ENCODE data around the gene PLIN5. TPM values are rescaled to one million over a fixed set of nuclear protein-coding genes. Genes with fewer than 3 reads are reported as not detected.
A peak's percentile ranks its signal among the peaks of the same experiment; 100 is the strongest.

Gene PLIN5
- total and polyA plus RNA-seq, 4 experiments from 2014 or later, result 0.28 to 2.2 (median 1.4) TPM; not detected in 1

DNA sequence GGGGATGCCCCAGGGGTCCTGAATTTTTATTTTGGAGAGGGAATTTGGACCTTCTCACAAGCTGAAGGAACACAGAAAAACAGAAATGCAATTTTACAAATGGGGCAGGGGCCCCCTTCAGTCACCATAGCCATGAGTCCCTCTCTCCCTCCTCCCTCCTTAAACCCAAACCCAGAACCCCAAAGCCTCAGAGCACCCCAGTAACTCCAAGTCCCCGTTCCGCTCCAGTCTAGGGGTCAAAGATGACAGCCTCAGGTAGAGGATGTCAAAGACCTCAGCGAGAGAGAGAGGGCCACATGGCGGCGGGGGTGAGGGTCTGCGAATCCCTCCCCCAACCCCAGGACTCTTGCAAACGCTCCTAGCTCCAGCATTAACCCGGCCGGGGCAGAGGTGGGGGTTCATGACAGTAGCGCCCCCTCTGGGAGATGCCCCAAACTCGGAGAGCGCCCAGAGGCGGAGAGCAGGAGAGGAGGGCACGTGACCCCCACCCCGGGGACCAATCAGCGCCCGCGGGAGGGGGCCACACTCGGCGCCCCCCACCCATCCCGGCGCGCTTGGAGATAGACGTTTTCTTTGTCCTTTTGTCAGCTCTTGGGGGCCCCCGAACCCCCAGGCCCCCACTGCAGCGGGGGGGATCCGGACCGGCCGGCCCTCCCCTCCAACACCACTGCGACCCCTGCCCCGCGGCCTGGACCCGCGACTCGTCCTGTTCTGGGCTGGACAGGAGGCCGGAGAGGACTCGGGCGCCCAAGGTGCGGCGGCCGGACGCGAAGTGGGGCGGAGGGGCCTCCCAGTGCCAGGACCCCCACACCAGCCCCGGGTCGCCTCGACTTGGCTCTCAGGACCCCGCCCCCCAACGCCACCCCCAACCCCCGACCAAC lies 45.2 kb upstream of the PLIN5 start:
- Mint-ChIP-seq H3K4me1 (peaks cover 5 to 12% (median 8%) of the 10 kb centered on the region in 4 donors), H3K4me3 (no peak overlapping the region), H3K36me3 (no peaks in the 10 kb centered on the region), H3K27ac (no peak overlapping the region), H3K27me3 (peaks cover 36 to 44% of the 10 kb centered on the region in 2 donors), H3K9me3 (no peaks in the 10 kb centered on the region)
- intact Hi-C loops (cut with micrococcal nuclease), result no loop called here
- Histone ChIP-seq H3K4me3 (ENCODE audit: low read length in 2 of 2) (no peak overlapping the region), H3K9me3 (ENCODE audit: control insufficient read depth in 1 of 2, low read length in 2 of 2) (no peaks in the 10 kb centered on the region), H3K4me1 (ENCODE audit: insufficient read depth, low read length) (peaks cover 11% of the 10 kb centered on the region), H3K27me3 (ENCODE audit: insufficient read depth, low read length) (peaks cover 10% of the 10 kb centered on the region), H3K36me3 (ENCODE audit: insufficient read depth, low read length) (no peaks in the 10 kb centered on the region), H3K27ac (ENCODE audit: low read depth, low read length) (no peak overlapping the region)
- ChIA-PET POLR2A (ENCODE audit: partially characterized antibody) (no interaction called here), CTCF (ENCODE audit: partially characterized antibody) (interaction anchor here (1.0 kb wide), 1 partner anchor 13 kb away, joined by 3 read pairs; no protein-coding TSS in a partner anchor)
- DNase-seq, result no peak

GRCh38 chr19:4579389-4579788 lies 44.4 kb upstream of the PLIN5 start:
- no peak overlapping the region for H3K4me3 Mint-ChIP-seq
- peaks cover 3 to 9% (median 7%) of the 10 kb centered on the region in 4 donors for H3K4me1 Mint-ChIP-seq
- peak overlapping the region in 1 of 7 donors; percentile 36 for H3K27ac Mint-ChIP-seq
- no peak for DNase-seq
- H3K9me3 ChIP-seq (ENCODE audit: control insufficient read depth in 1 of 2, low read length in 2 of 2), result no peaks in the 10 kb centered on the region
- H3K27me3 Mint-ChIP-seq, result peaks cover 32 to 40% of the 10 kb centered on the region in 2 donors
- H3K36me3 Mint-ChIP-seq, result no peaks in the 10 kb centered on the region
- POLR2A ChIA-PET (ENCODE audit: partially characterized antibody), result no interaction called here
- no peaks in the 10 kb centered on the region for H3K36me3 ChIP-seq (ENCODE audit: insufficient read depth, low read length)
- no peak overlapping the region for H3K4me3 ChIP-seq (ENCODE audit: low read length in 2 of 2)
- intact Hi-C loops (cut with micrococcal nuclease), result loop anchor here (5.0 kb wide), 1 partner anchor 213 kb away; the partner anchor contains the start of gene FEM1A
- no peak overlapping the region for H3K27ac ChIP-seq (ENCODE audit: low read depth, low read length)
- H3K4me1 ChIP-seq (ENCODE audit: insufficient read depth, low read length), result peaks cover 5% of the 10 kb centered on the region
- CTCF ChIA-PET (ENCODE audit: partially characterized antibody), result interaction anchor here (1.0 to 1.2 kb wide), 2 partner anchors 14 to 57 kb away, joined by 3 to 5 read pairs; no protein-coding TSS in a partner anchor
- H3K9me3 Mint-ChIP-seq, result no peaks in the 10 kb centered on the region
- peaks cover 5% of the 10 kb centered on the region for H3K27me3 ChIP-seq (ENCODE audit: insufficient read depth, low read length)

DNA sequence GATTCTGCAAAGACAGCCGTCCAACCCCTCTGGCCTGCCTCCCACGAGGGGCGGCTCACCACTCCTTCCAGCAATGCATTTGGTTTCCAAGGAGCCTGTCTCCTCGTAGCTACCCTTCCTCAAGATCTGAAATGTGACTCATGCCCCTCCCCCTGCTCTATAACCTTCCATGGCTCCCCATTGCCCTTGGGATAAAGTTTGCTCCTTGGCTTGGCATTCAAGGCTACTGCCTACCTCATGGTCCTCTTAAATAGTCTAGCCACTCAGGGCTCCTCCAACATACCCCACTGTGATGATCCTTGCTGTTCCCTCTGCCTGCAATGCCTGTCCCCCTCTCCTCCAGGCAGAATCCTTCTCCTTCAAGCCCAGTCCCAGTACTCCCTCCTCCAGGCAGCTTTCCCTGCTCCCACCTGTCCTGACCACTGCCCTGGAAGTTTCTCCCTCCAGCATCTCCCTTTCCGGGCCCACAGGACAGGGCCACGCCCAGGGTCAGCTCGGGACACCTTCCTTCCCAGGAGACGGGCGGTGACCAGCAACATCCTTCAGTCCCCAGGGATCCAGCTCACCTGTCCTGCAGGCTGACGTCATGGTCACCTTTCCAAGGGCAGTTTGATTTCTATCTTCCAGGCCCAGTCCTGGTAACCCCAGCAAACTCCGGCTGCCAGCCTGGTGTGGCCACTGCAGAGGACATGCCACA lies 43.7 kb upstream of the PLIN5 start:
- H3K27me3 Mint-ChIP-seq, result peaks cover 32 to 41% of the 10 kb centered on the region in 2 donors
- no peaks in the 10 kb centered on the region for H3K36me3 ChIP-seq (ENCODE audit: insufficient read depth, low read length)
- DNase-seq, result no peak
- H3K27me3 ChIP-seq (ENCODE audit: insufficient read depth, low read length), result peaks cover 5% of the 10 kb centered on the region
- intact Hi-C loops (cut with micrococcal nuclease), result loop anchor here (5.0 kb wide), 1 partner anchor 214 kb away; the partner anchor contains the start of gene FEM1A
- H3K4me1 Mint-ChIP-seq, result peaks cover 3 to 9% (median 7%) of the 10 kb centered on the region in 4 donors
- no peak overlapping the region for H3K27ac Mint-ChIP-seq
- no peaks in the 10 kb centered on the region for H3K4me1 ChIP-seq (ENCODE audit: insufficient read depth, low read length)
- H3K27ac ChIP-seq (ENCODE audit: low read depth, low read length), result no peak overlapping the region
- H3K4me3 Mint-ChIP-seq, result no peak overlapping the region
- no peaks in the 10 kb centered on the region for H3K9me3 Mint-ChIP-seq
- no peak overlapping the region for H3K4me3 ChIP-seq (ENCODE audit: low read length in 2 of 2)
- no peaks in the 10 kb centered on the region for H3K36me3 Mint-ChIP-seq
- POLR2A ChIA-PET (ENCODE audit: partially characterized antibody), result no interaction called here
- CTCF ChIA-PET (ENCODE audit: partially characterized antibody), result interaction anchor here (1.2 kb wide), 1 partner anchor 58 kb away, joined by 5 read pairs; no protein-coding TSS in a partner anchor
- H3K9me3 ChIP-seq (ENCODE audit: control insufficient read depth in 1 of 2, low read length in 2 of 2), result no peaks in the 10 kb centered on the region

- Mint-ChIP-seq H3K36me3 (no peaks in the 10 kb centered on the region), H3K27me3 (peaks cover 24 to 36% of the 10 kb centered on the region in 2 donors), H3K27ac (no peak overlapping the region), H3K4me3 (peak overlapping the region in 1 of 8 donors; percentile 48), H3K9me3 (no peaks in the 10 kb centered on the region), H3K4me1 (peaks cover 1 to 5% (median 4%) of the 10 kb centered on the region in 4 donors)
- no peak for DNase-seq
- ChIA-PET POLR2A (ENCODE audit: partially characterized antibody) (no interaction called here), CTCF (ENCODE audit: partially characterized antibody) (interaction anchor here (1.0 to 3.0 kb wide), 6 partner anchors 10 to 82 kb away, joined by 3 to 57 read pairs (median 6); no protein-coding TSS in a partner anchor)
- intact Hi-C loops (cut with micrococcal nuclease), result loop anchor here (5.0 kb wide), 1 partner anchor 215 kb away; the partner anchor contains the start of gene FEM1A
- Histone ChIP-seq H3K27ac (ENCODE audit: low read depth, low read length) (no peak overlapping the region), H3K36me3 (ENCODE audit: insufficient read depth, low read length) (no peaks in the 10 kb centered on the region), H3K27me3 (ENCODE audit: insufficient read depth, low read length) (peaks cover 5% of the 10 kb centered on the region), H3K9me3 (ENCODE audit: control insufficient read depth in 1 of 2, low read length in 2 of 2) (no peaks in the 10 kb centered on the region), H3K4me3 (ENCODE audit: low read length in 2 of 2) (no peak overlapping the region), H3K4me1 (ENCODE audit: insufficient read depth, low read length) (no peaks in the 10 kb centered on the region)
Observed at GRCh38 chr19:4577020-4577782, 42.2 kb upstream of the PLIN5 start.

- no peaks in the 10 kb centered on the region for H3K36me3 Mint-ChIP-seq
- intact Hi-C loops (cut with micrococcal nuclease), result loop anchor here (1.0 to 5.0 kb wide), 2 partner anchors 60 to 216 kb away; partner anchors contain the start of gene FEM1A
- ChIA-PET CTCF (ENCODE audit: partially characterized antibody) (interaction anchor here (0.7 to 3.0 kb wide), 9 partner anchors 9 to 189 kb away, joined by 3 to 57 read pairs (median 3); no protein-coding TSS in a partner anchor), POLR2A (ENCODE audit: partially characterized antibody) (no interaction called here)
- H3K4me1 Mint-ChIP-seq, result peaks cover 0 to 1% (median under 1%) of the 10 kb centered on the region in 4 donors
- H3K4me3 Mint-ChIP-seq, result no peak overlapping the region
- H3K9me3 ChIP-seq (ENCODE audit: control insufficient read depth in 1 of 2, low read length in 2 of 2), result no peaks in the 10 kb centered on the region
- H3K27ac ChIP-seq (ENCODE audit: low read depth, low read length), result no peak overlapping the region
- H3K27me3 ChIP-seq (ENCODE audit: insufficient read depth, low read length), result peaks cover 5% of the 10 kb centered on the region
- H3K36me3 ChIP-seq (ENCODE audit: insufficient read depth, low read length), result no peaks in the 10 kb centered on the region
- H3K4me3 ChIP-seq (ENCODE audit: low read length in 2 of 2), result no peak overlapping the region
- H3K9me3 Mint-ChIP-seq, result no peaks in the 10 kb centered on the region
- peak; percentile 42 to 65 (median 52) for DNase-seq
- H3K27ac Mint-ChIP-seq, result peak overlapping the region in 1 of 7 donors; percentile 66
- H3K27me3 Mint-ChIP-seq, result peaks cover 20 to 32% of the 10 kb centered on the region in 2 donors
- no peaks in the 10 kb centered on the region for H3K4me1 ChIP-seq (ENCODE audit: insufficient read depth, low read length)
Observed at GRCh38 chr19:4576016-4576933, 41.3 kb upstream of the PLIN5 start.
